A549 treated with Hydrocortisone at 1 μM for 4 hours (cell line): ENCODE data around the gene IL17RA. TPM values are rescaled to one million over a fixed set of nuclear protein-coding genes. Genes with fewer than 3 reads are reported as not detected.

ENCODE experiments used
- total RNA-seq: library from RNA; stranded (reverse); fragments of 200-300 nt; extraction: Qiagen RNA extraction; gene quantifications from 5 replicates; pipeline ENCODE4 v1.2.3, GENCODE V29; 2022

IL17RA gene
- 5.9 to 8.2 TPM (median 6.0 TPM) in 5 replicates for total RNA-seq

GRCh38 chr22:17084554-17085276, at the start of gene IL17RA:
Gene IL17RA, plus strand, starts transcription at chr22:17085000. Its CDS starts 92 bp downstream, at chr22:17085092.

GRCh38 chr22:17121233-17122195, 36.7 kb downstream of the IL17RA start, which contains the start of gene TMEM121B:
Gene TMEM121B, minus strand, starts transcription at chr22:17121360. Its CDS starts 233 bp downstream, at chr22:17121127.

DNA sequence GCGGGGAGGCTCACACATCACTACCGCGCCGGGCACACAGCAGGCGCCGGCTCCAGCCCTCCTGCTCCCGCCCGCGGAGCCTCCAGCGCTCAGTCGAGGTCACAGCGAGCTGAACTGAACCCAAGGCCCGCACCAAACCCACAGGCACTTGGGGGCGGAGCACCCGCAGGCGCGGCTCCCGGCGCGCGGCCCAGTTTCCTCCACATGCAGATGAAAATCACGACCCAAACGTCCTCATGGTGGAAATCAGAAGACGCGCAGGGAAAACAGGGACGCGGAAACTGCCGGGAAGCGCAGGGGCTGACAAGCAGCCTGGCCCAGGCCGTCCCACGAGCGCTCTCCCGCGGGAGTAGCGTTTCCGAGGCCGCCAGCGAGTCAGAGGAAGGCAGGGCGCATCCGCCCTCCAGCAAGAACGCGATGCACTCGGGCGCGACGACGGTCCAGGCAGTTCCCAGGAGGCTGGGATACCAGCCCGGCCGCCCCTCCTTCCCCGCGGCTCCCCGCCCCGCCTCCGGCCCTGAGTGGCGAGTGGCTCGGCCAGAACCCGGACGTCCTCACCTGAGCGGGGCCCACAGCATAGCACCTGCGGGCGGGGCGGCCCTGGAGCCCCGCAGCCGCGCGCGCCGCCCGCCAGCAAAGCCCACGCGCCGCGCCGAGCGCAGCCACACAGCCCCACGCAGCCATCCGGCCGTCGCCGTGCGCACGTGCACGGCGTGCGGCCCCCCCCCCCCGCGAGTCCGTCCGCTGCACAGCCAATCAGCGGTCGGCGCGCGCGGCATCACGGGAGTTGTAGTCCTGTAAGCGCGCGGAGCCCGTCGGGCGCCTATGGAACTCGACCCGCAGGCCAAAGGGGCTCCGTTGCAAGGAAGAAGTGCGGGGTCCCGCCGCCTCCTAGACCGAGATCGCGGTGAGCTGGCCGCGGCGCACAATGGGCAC, 74.0 kb downstream of the IL17RA start, which contains the start of gene HDHD5:
TSS of gene HDHD5 (minus strand) at position 710 of the 936 bp plus-strand sequence. CDS start at position 684, 26 bp downstream.

Other genes starting within 250 kb of the IL17RA start
- gene GAB4, start 76.8 kb upstream of the IL17RA start, total RNA-seq: not detected in 5 replicates
- gene TMEM121B, start 36.4 kb downstream of the IL17RA start, total RNA-seq: 0.10 to 0.20 TPM (median 0.14 TPM) in 5 replicates
- 40.9 to 45.0 TPM (median 44.7 TPM) in 5 replicates for gene HDHD5, start 74.3 kb downstream of the IL17RA start, total RNA-seq
- gene ADA2, start 134.4 kb downstream of the IL17RA start, total RNA-seq: 0.03 to 0.13 TPM (median 0.06 TPM) in 3 of 5 replicates, not detected in the others